Mammary epithelial cell (primary cell): ENCODE measurements around the gene C1orf174.

Experiments
- CTCF ChIP-seq, 2 donors: IDR thresholded peaks in 1 of 2; conservative IDR thresholded peaks in 1 of 2; 2 replicates each; pipeline ENCODE4 v1.5.1; 2011 to 2012; ENCODE audit warnings: inconsistent platforms in 2 of 2, low read length in 2 of 2, mild to moderate bottlenecking in 2 of 2, control low read depth in 1 of 2, low read depth in 1 of 2; ENCODE audit not compliant: insufficient read depth in 1 of 2; ENCODE audit errors: extremely low read depth in 1 of 2
- EZH2 ChIP-seq: IDR thresholded peaks from 2 replicates; pipeline ENCODE4 v1.6.1; 2012; ENCODE audit warnings: low read length, inconsistent platforms, borderline replicate concordance

GRCh38 chr1:3886691-3887090, 13.4 kb downstream of the C1orf174 start:
- TF ChIP-seq CTCF (conservative IDR thresholded peaks at IDR 0.05 in 1 of 2, IDR thresholded peaks at IDR 0.05 in 1 of 2; ENCODE audit: extremely low read depth in 1 of 2, insufficient read depth in 1 of 2, low read depth in 1 of 2, low read length in 2 of 2) = no peak
- no peak for TF ChIP-seq EZH2
